ENCODE results near the gene ZNF687. TPM values are rescaled to one million over a fixed set of nuclear protein-coding genes. Genes with fewer than 3 reads are reported as not detected.

The ZNF687 gene
- polyA plus RNA-seq, 1 of the 3 experiments (the other 2 are of a cell fraction): 15.8 TPM

GRCh38 chr1:151238467-151238739, 43.7 kb upstream of the ZNF687 start (continued):
- TF ChIP-seq, protein P1, sequence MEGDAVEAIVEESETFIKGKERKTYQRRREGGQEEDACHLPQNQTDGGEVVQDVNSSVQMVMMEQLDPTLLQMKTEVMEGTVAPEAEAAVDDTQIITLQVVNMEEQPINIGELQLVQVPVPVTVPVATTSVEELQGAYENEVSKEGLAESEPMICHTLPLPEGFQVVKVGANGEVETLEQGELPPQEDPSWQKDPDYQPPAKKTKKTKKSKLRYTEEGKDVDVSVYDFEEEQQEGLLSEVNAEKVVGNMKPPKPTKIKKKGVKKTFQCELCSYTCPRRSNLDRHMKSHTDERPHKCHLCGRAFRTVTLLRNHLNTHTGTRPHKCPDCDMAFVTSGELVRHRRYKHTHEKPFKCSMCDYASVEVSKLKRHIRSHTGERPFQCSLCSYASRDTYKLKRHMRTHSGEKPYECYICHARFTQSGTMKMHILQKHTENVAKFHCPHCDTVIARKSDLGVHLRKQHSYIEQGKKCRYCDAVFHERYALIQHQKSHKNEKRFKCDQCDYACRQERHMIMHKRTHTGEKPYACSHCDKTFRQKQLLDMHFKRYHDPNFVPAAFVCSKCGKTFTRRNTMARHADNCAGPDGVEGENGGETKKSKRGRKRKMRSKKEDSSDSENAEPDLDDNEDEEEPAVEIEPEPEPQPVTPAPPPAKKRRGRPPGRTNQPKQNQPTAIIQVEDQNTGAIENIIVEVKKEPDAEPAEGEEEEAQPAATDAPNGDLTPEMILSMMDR (IDR thresholded peaks at IDR 0.05): no peak
- TF ChIP-seq POLR2AphosphoS5 (IDR thresholded peaks at IDR 0.05; ENCODE audit: low read depth, low read length): peak; percentile 64; the same call in 1 of the 2 replicates
- TF ChIP-seq FOXM1 (IDR thresholded peaks at IDR 0.05; ENCODE audit: low read depth): no peak
- TF ChIP-seq USF2 (IDR thresholded peaks at IDR 0.05; ENCODE audit: borderline replicate concordance, low read depth, low read length): no peak
- TF ChIP-seq MAX (IDR thresholded peaks at IDR 0.05; ENCODE audit: low read depth): peak; percentile 55; the same call in 1 of the 2 replicates
- TF ChIP-seq TCF12 (IDR thresholded peaks at IDR 0.05): peak; percentile 96
- no peak for TF ChIP-seq RFX5 (IDR thresholded peaks at IDR 0.05; ENCODE audit: low read length)
- no peak for TF ChIP-seq IRF3 (IDR thresholded peaks at IDR 0.05; ENCODE audit: low read depth, low read length)
- no peak for TF ChIP-seq TAF1 (IDR thresholded peaks at IDR 0.05; ENCODE audit: borderline replicate concordance, low read depth, low read length)
- TF ChIP-seq FOXJ3 (CRISPR knock-in tag; IDR thresholded peaks at IDR 0.05): no peak
- peak in 1 of 2 experiments; percentile 53; a peak in 1 of 4 replicates for TF ChIP-seq EP300 (IDR thresholded peaks at IDR 0.05; ENCODE audit: borderline replicate concordance in 1 of 2, low read depth in 1 of 2, low read length in 1 of 2)
- peak; percentile 51; the same call in 1 of the 2 replicates for TF ChIP-seq NFIC (IDR thresholded peaks at IDR 0.05; ENCODE audit: borderline replicate concordance)

GRCh38 chr1:151242442-151242841, 39.7 kb upstream of the ZNF687 start:
- Histone ChIP-seq H3K4me1 (ENCODE audit: control insufficient read depth in 1 of 2, insufficient read depth in 2 of 2, low read depth in 1 of 2, low read length in 1 of 2) (peaks cover 0 to 6% of the 10 kb centered on the region in 2 experiments; a peak in 2 of 4 replicates), H3K9me2 (no peaks in the 10 kb centered on the region), H3K9ac (no peak overlapping the region), H3F3A (replicated peaks; ENCODE audit: insufficient read depth) (peaks cover 22% of the 10 kb centered on the region), H2AFZ (ENCODE audit: low read depth) (no peak overlapping the region), H4K20me1 (ENCODE audit: insufficient read depth) (peaks cover 4% of the 10 kb centered on the region), H3K4me3 (ENCODE audit: low read depth in 2 of 2, low read length in 1 of 2) (no peak overlapping the region), H3K27me3 (ENCODE audit: insufficient read depth) (no peaks in the 10 kb centered on the region), H3K36me3 (replicated peaks in 1 of 2; ENCODE audit: control insufficient read depth in 1 of 2, insufficient read depth in 2 of 2, low read length in 1 of 2) (peaks cover 77 to 83% of the 10 kb centered on the region in 2 experiments), H3K9me3 (no peaks in the 10 kb centered on the region), H3K27ac (ENCODE audit: low read depth in 2 of 2, low read length in 1 of 2) (no peak overlapping the region), H3K79me2 (ENCODE audit: insufficient read depth) (peaks cover 17% of the 10 kb centered on the region; the same call in 1 of the 2 replicates), H3K4me2 (no peak overlapping the region)
- WGBS (ENCODE audit: low lambda C conversion rate): 96% methylated on average over 2 of the region's 2 CpGs
- DNase-seq: no peak
- CTCF ChIA-PET: interaction anchor here (1.1 to 3.2 kb wide), 3 partner anchors 9 to 99 kb away, joined by 3 to 15 read pairs (median 4); no protein-coding TSS in a partner anchor
- POLR2A ChIA-PET: no interaction called here
- TF ChIP-seq FOSL2 (IDR thresholded peaks at IDR 0.05; ENCODE audit: borderline replicate concordance, low read depth): no peak
- TF ChIP-seq, protein P2, sequence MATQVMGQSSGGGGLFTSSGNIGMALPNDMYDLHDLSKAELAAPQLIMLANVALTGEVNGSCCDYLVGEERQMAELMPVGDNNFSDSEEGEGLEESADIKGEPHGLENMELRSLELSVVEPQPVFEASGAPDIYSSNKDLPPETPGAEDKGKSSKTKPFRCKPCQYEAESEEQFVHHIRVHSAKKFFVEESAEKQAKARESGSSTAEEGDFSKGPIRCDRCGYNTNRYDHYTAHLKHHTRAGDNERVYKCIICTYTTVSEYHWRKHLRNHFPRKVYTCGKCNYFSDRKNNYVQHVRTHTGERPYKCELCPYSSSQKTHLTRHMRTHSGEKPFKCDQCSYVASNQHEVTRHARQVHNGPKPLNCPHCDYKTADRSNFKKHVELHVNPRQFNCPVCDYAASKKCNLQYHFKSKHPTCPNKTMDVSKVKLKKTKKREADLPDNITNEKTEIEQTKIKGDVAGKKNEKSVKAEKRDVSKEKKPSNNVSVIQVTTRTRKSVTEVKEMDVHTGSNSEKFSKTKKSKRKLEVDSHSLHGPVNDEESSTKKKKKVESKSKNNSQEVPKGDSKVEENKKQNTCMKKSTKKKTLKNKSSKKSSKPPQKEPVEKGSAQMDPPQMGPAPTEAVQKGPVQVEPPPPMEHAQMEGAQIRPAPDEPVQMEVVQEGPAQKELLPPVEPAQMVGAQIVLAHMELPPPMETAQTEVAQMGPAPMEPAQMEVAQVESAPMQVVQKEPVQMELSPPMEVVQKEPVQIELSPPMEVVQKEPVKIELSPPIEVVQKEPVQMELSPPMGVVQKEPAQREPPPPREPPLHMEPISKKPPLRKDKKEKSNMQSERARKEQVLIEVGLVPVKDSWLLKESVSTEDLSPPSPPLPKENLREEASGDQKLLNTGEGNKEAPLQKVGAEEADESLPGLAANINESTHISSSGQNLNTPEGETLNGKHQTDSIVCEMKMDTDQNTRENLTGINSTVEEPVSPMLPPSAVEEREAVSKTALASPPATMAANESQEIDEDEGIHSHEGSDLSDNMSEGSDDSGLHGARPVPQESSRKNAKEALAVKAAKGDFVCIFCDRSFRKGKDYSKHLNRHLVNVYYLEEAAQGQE (IDR thresholded peaks at IDR 0.05; ENCODE audit: low read depth, low read length): no peak
- no peak for TF ChIP-seq IRF3 (IDR thresholded peaks at IDR 0.05; ENCODE audit: low read depth, low read length)
- TF ChIP-seq ELF1 (IDR thresholded peaks at IDR 0.05): no peak
- no peak for TF ChIP-seq MXI1 (IDR thresholded peaks at IDR 0.05; ENCODE audit: low read depth, low read length)
- TF ChIP-seq, protein P3, sequence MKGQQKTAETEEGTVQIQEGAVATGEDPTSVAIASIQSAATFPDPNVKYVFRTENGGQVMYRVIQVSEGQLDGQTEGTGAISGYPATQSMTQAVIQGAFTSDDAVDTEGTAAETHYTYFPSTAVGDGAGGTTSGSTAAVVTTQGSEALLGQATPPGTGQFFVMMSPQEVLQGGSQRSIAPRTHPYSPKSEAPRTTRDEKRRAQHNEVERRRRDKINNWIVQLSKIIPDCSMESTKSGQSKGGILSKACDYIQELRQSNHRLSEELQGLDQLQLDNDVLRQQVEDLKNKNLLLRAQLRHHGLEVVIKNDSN (IDR thresholded peaks at IDR 0.05; ENCODE audit: borderline replicate concordance, low read depth): no peak
- TF ChIP-seq SMC3 (IDR thresholded peaks at IDR 0.05; ENCODE audit: low read depth, low read length): no peak
- TF ChIP-seq TAF1 (IDR thresholded peaks at IDR 0.05; ENCODE audit: borderline replicate concordance, low read depth, low read length): no peak
- TF ChIP-seq GABPA (IDR thresholded peaks at IDR 0.05; ENCODE audit: low read depth): no peak
- no peak for TF ChIP-seq TEAD4 (IDR thresholded peaks at IDR 0.05; ENCODE audit: borderline replicate concordance, insufficient read depth)
- TF ChIP-seq EP300 (IDR thresholded peaks at IDR 0.05; ENCODE audit: borderline replicate concordance in 1 of 2, low read depth in 1 of 2, low read length in 1 of 2): no peak
- TF ChIP-seq RCOR1 (IDR thresholded peaks at IDR 0.05; ENCODE audit: low read length): no peak
